IMR-90 (cell line): ENCODE results near the gene NACC2. TPM values are rescaled to one million over a fixed set of nuclear protein-coding genes. Genes with fewer than 3 reads are reported as not detected.

Experiments used
- ATAC-seq: fragments of 200-7000 bp; cut with Tn5 transposase; 2 replicates; pipeline ENCODE4 v1.9.1; 2020; ENCODE audit warnings: low read depth, mild to moderate bottlenecking, moderate library complexity
- BruUV-seq: library from RNA; stranded (reverse); fragments of 400-500 nt; replicated peaks from 2 replicates; lab custom pipeline; 2021; lab: Mats Ljungman, UMichigan
- CTCF ChIA-PET: fragments of 300-600 bp; formaldehyde crosslinking; extraction: SDS; loops from one replicate; lab custom pipeline; 2021; ENCODE audit warnings: antibody characterized with exemption; lab: Yijun Ruan, JAX
- POLR2A ChIA-PET: fragments of 300-600 bp; sonication (Branson Sonifier 250); formaldehyde crosslinking; loops from one replicate; lab custom pipeline; 2022; ENCODE audit warnings: antibody characterized with exemption; ENCODE audit not compliant: unreplicated experiment; lab: Charles Lee
- DNase-seq: peaks from one replicate; pipeline ENCODE4 v3.0.0; 2013
- H2AFZ ChIP-seq: replicated peaks from 2 replicates; pipeline ENCODE3; 2013; ENCODE audit warnings: low read length, mild to moderate bottlenecking; ENCODE audit not compliant: poor library complexity
- H2AK5ac ChIP-seq: 2 replicates; pipeline ENCODE4 v1.6.1; 2013; ENCODE audit warnings: low read depth, low read length, inconsistent platforms
- H2AK9ac ChIP-seq: replicated peaks from 2 replicates; pipeline ENCODE3; 2013; ENCODE audit warnings: mild to moderate bottlenecking, low read depth, low read length, moderate library complexity; ENCODE audit not compliant: poor library complexity
- H2BK120ac ChIP-seq: 2 replicates; pipeline ENCODE4 v1.6.1; 2013; ENCODE audit warnings: low read depth, low read length, inconsistent platforms
- H2BK15ac ChIP-seq: 3 replicates; pipeline ENCODE4 v1.6.1; 2013; ENCODE audit warnings: low read depth, low read length, inconsistent platforms
- H2BK20ac ChIP-seq: 2 replicates; pipeline ENCODE4 v1.6.1; 2013; ENCODE audit warnings: low read depth, mild to moderate bottlenecking, inconsistent platforms, low read length, moderate library complexity
- H2BK5ac ChIP-seq: 2 replicates; pipeline ENCODE4 v1.6.1; 2013; ENCODE audit warnings: mild to moderate bottlenecking, low read depth, low read length, inconsistent platforms; ENCODE audit not compliant: poor library complexity, severe bottlenecking
- H3K14ac ChIP-seq: replicated peaks from 2 replicates; pipeline ENCODE4 v1.6.1; 2013; ENCODE audit warnings: low read depth, low read length, inconsistent platforms
- H3K18ac ChIP-seq: 2 replicates; pipeline ENCODE4 v1.6.1; 2013; ENCODE audit warnings: low read depth, low read length, control low read depth
- H3K23ac ChIP-seq: 2 replicates; pipeline ENCODE4 v1.6.1; 2013; ENCODE audit warnings: low read depth, low read length, inconsistent platforms
- H3K27ac ChIP-seq: 2 replicates; pipeline ENCODE4 v1.5.1; 2013; ENCODE audit warnings: mild to moderate bottlenecking, control low read depth, low read length; ENCODE audit not compliant: insufficient read depth
- H3K27me3 ChIP-seq: 2 replicates; pipeline ENCODE4 v1.6.1; 2013; ENCODE audit warnings: low read length; ENCODE audit not compliant: control insufficient read depth, insufficient read depth
- H3K36me3 ChIP-seq: 2 replicates; pipeline ENCODE4 v1.6.1; 2013; ENCODE audit warnings: low read length, mixed read lengths; ENCODE audit not compliant: control insufficient read depth, insufficient read depth
- H3K4ac ChIP-seq: 2 replicates; pipeline ENCODE4 v1.6.1; 2013; ENCODE audit warnings: low read depth, low read length, inconsistent platforms
- H3K4me1 ChIP-seq: 2 replicates; pipeline ENCODE4 v1.6.1; 2013; ENCODE audit warnings: low read length, mixed read lengths; ENCODE audit not compliant: control insufficient read depth, insufficient read depth
- H3K4me2 ChIP-seq: 2 replicates; pipeline ENCODE4 v1.6.1; 2013; ENCODE audit warnings: low read depth, mild to moderate bottlenecking, control low read depth, low read length, moderate library complexity
- H3K4me3 ChIP-seq: 2 replicates; pipeline ENCODE4 v1.5.1; 2013; ENCODE audit warnings: low read depth, mild to moderate bottlenecking, control low read depth, low read length, moderate library complexity; ENCODE audit not compliant: insufficient read depth
- H3K56ac ChIP-seq: 2 replicates; pipeline ENCODE4 v1.6.1; 2013; ENCODE audit warnings: low read length, inconsistent platforms; ENCODE audit not compliant: insufficient read depth; ENCODE audit errors: extremely low read depth
- H3K79me1 ChIP-seq, 2 experiments: 2 replicates each; pipeline ENCODE4 v1.6.1; 2013; ENCODE audit warnings: low read length in 2 of 2, inconsistent platforms in 1 of 2, low read depth in 1 of 2
- H3K9ac ChIP-seq: 2 replicates; pipeline ENCODE4 v1.6.1; 2013; ENCODE audit warnings: low read depth, low read length, control low read depth
- H3K9me1 ChIP-seq: 2 replicates; pipeline ENCODE4 v1.6.1; 2013; ENCODE audit warnings: low read length, inconsistent platforms; ENCODE audit not compliant: insufficient read depth
- H3K9me3 ChIP-seq: 2 replicates; pipeline ENCODE4 v1.6.1; 2013; ENCODE audit warnings: low read length; ENCODE audit not compliant: control insufficient read depth, insufficient read depth
- H4K20me1 ChIP-seq: 2 replicates; pipeline ENCODE4 v1.6.1; 2013; ENCODE audit warnings: low read length, inconsistent platforms; ENCODE audit not compliant: insufficient read depth
- H4K5ac ChIP-seq: 2 replicates; pipeline ENCODE4 v1.6.1; 2013; ENCODE audit warnings: mild to moderate bottlenecking, low read depth, low read length, control low read depth
- H4K8ac ChIP-seq, 2 experiments: 2 replicates each; pipeline ENCODE4 v1.6.1; 2013; ENCODE audit warnings: low read depth in 2 of 2, low read length in 2 of 2, control low read depth in 1 of 2, inconsistent platforms in 1 of 2
- H4K91ac ChIP-seq: 2 replicates; pipeline ENCODE4 v1.6.1; 2013; ENCODE audit warnings: low read depth, low read length, inconsistent platforms; ENCODE audit not compliant: insufficient read depth
- BHLHE40 ChIP-seq: fragments of 150-350 bp; IDR thresholded peaks from 2 replicates; pipeline ENCODE4 v1.6.1; 2016; ENCODE audit warnings: mild to moderate bottlenecking, low read depth, low read length
- MAZ ChIP-seq: IDR thresholded peaks from 2 replicates; pipeline ENCODE4 v1.6.1; 2012; ENCODE audit warnings: low read depth, mild to moderate bottlenecking, low read length, improper control_type of control experiment, moderate library complexity, borderline replicate concordance
- NFE2L2 ChIP-seq: fragments of 150-350 bp; IDR thresholded peaks from 2 replicates; pipeline ENCODE4 v1.6.1; 2016; ENCODE audit warnings: low read depth, mild to moderate bottlenecking, low read length
- POLR2A ChIP-seq: IDR thresholded peaks from 2 replicates; pipeline ENCODE4 v1.6.1; 2012; ENCODE audit warnings: mild to moderate bottlenecking, low read depth, low read length
- RAD21 ChIP-seq: IDR thresholded peaks from 2 replicates; pipeline ENCODE4 v1.6.1; 2012; ENCODE audit warnings: low read length, improper control_type of control experiment
- SMC3 ChIP-seq: fragments of 150-350 bp; IDR thresholded peaks from 2 replicates; pipeline ENCODE4 v1.6.1; 2016; ENCODE audit warnings: low read depth, mild to moderate bottlenecking, antibody characterized with exemption, low read length, moderate library complexity
- WGBS, 2 experiments: methylation state at CpG; one replicate each; pipeline versions ENCODE4 v1.1.5 to v1.1.7; 2013; ENCODE audit warnings: missing lambda C conversion rate in 2 of 2; ENCODE audit not compliant: insufficient read length in 1 of 2; ENCODE audit errors: extremely low coverage in 2 of 2; 5-methylcytosine and 5-hydroxymethylcytosine counted together
- dilution Hi-C: fragments of 300-500 bp; cut with HindIII; formaldehyde crosslinking; loops from one replicate; pipeline ENCODE4 v1.14.3; 2018; ENCODE audit warnings: low sequenced_read_pairs; ENCODE audit not compliant: unreplicated experiment
- in situ Hi-C: fragments of 300-500 bp; cut with MboI; formaldehyde crosslinking; loops from 3 replicates; pipeline ENCODE4 v1.14.3; 2019; ENCODE audit warnings: low sequenced_read_pairs, inconsistent platforms, mixed read lengths
- intact Hi-C: fragments of 100-400 bp; cut with micrococcal nuclease; formaldehyde crosslinking; loops from 2 replicates; pipeline ENCODE4 v1.10.0; 2022
- polyA plus RNA-seq, 3 experiments: library from polyadenylated mRNA; depleted of rRNA; stranded (reverse); fragments of >200 nt; gene quantifications; 2 replicates each; pipeline ENCODE4 v1.2.3, GENCODE V29; 2012; ENCODE audit warnings: low replicate concordance in 1 of 3
- total RNA-seq: library from RNA; depleted of rRNA; stranded (reverse); fragments of >200 nt; gene quantifications from 2 replicates; pipeline ENCODE4 v1.2.3, GENCODE V29; 2012

NACC2 gene
- total and polyA plus RNA-seq, 2 of the 4 experiments (the other 2 are of a cell fraction): 7.9 to 19.0 TPM

DNA sequence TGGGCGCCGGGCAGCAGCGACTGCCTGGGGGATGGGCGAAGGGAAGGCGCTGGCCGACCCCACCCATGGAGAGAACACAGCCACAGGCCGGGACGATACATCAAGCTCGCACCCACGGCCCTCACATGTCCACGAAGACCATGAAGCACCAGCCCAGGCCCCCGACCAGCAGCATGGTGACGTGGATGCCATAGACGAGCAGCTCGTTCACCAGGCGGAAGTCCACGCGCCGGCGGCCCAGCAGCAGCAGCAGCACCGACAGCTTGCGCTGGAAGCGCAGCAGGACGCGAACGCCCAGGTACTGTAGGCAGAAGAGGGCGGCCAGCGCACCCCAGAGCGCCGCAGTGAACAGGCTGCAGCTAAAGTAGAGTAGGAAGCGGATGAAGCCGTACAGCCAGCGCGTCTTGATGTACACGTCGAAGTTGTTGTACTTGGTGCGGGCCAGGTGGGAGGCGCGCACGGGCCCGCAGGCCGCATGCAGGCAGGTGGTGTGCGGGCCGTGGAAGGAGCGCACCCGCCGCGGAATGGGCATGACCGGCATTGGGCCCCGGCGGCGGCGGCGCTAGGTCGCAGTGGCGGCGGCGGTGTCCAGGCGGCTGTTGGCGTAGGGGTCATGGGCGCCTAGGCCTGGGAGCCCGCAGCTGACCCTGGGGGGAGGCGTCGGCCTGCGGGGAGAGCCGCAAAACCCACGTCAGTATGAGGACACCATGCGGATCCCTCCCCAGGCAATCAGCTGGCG, 21.4 kb upstream of the NACC2 start:
- no peak overlapping the region for H2AK5ac ChIP-seq
- H3K4me1 ChIP-seq: peaks cover 11% of the 10 kb centered on the region
- H3K27ac ChIP-seq: no peak overlapping the region
- CTCF ChIA-PET: no interaction called here
- H2BK120ac ChIP-seq: no peak overlapping the region
- H3K4me2 ChIP-seq: no peak overlapping the region
- no peak overlapping the region for H2BK5ac ChIP-seq
- in situ Hi-C loops (no loop called here), intact Hi-C loops (no loop called here), dilution Hi-C loops (no loop called here)
- 98% methylated on average over 14 of the region's 69 CpGs; no CpG with 5 or more reads in 1 of the 2 experiments for WGBS, 2 experiments
- ATAC-seq (no peak), DNase-seq (no peak)
- H3K79me1 ChIP-seq: peaks cover 5 to 42% of the 10 kb centered on the region in 2 experiments; a peak in 3 of 4 replicates
- H3K9me1 ChIP-seq: peaks cover 7% of the 10 kb centered on the region; the same call in 1 of the 2 replicates
- H3K9ac ChIP-seq: no peak overlapping the region
- no peak overlapping the region for H3K56ac ChIP-seq
- no peaks in the 10 kb centered on the region; the same call in 1 of the 2 replicates for H4K20me1 ChIP-seq
- H3K27me3 ChIP-seq: no peaks in the 10 kb centered on the region
- H3K9me3 ChIP-seq: no peaks in the 10 kb centered on the region
- H2BK15ac ChIP-seq: no peak overlapping the region
- no peak overlapping the region for H4K91ac ChIP-seq
- H3K23ac ChIP-seq: no peak overlapping the region
- peaks cover 15% of the 10 kb centered on the region; the same call in 1 of the 2 replicates for H3K36me3 ChIP-seq
- no peak overlapping the region for H3K18ac ChIP-seq
- no peak overlapping the region for H3K14ac ChIP-seq
- H4K5ac ChIP-seq: no peak overlapping the region
- no peak overlapping the region for H3K4me3 ChIP-seq
- no peak overlapping the region for H3K4ac ChIP-seq
- POLR2A ChIA-PET: no interaction called here
- no peak overlapping the region for H2AK9ac ChIP-seq
- H4K8ac ChIP-seq: no peak overlapping the region
- no peak overlapping the region for H2AFZ ChIP-seq
- no peak overlapping the region for H2BK20ac ChIP-seq
- BruUV-seq: no TSS peak
- no peak for TF ChIP-seq BHLHE40
- TF ChIP-seq POLR2A: no peak
- TF ChIP-seq SMC3: no peak
- no peak for TF ChIP-seq MAZ
- TF ChIP-seq RAD21: no peak
- no peak for TF ChIP-seq NFE2L2
